Endometrial microvascular endothelial cells (primary cell): ENCODE data around the gene SERPINB6. TPM values are rescaled to one million over a fixed set of nuclear protein-coding genes. Genes with fewer than 3 reads are reported as not detected.
"Not testable (repeated sequence)": the region's sequence is repeated elsewhere in the genome, so short reads cannot be mapped to it uniquely, and the experiment has no call there.

Experiments used
- in situ Hi-C: cut with HindIII; loops from 2 replicates; pipeline ENCODE4 v1.10.0; 2017; ENCODE audit warnings: low sequenced_read_pairs, low pct_unique_long_range_greater_than_20kb; ENCODE audit errors: inconsistent ontology term
- total RNA-seq: library from RNA; depleted of rRNA; stranded (reverse); fragments of >200 nt; gene quantifications from one replicate; pipeline ENCODE4 v1.2.3, GENCODE V29; 2015; ENCODE audit errors: inconsistent ontology term

SERPINB6 gene
- total RNA-seq, 1 donor from 2014 or later: 179 TPM

- in situ Hi-C loops: no loop called here
These were observed 26.8 kb downstream of the SERPINB6 start for GRCh38 chr6:2944405-2945152.

- in situ Hi-C loops: no loop called here
These were observed 27.8 kb downstream of the SERPINB6 start for GRCh38 chr6:2943564-2943955.

- in situ Hi-C loops: no loop called here
These were observed 28.3 kb downstream of the SERPINB6 start for GRCh38 chr6:2942914-2943563.

- in situ Hi-C loops: not testable (repeated sequence)
These were observed 29.3 kb downstream of the SERPINB6 start for GRCh38 chr6:2942116-2942515.

GRCh38 chr6:2940851-2941250 lies 30.5 kb downstream of the SERPINB6 start:
- in situ Hi-C loops: no loop called here

- in situ Hi-C loops: no loop called here
These were observed 31.1 kb downstream of the SERPINB6 start for GRCh38 chr6:2940010-2940850.

- in situ Hi-C loops: no loop called here
These were observed 31.9 kb downstream of the SERPINB6 start for GRCh38 chr6:2939315-2940009.

GRCh38 chr6:2938632-2939083 lies 32.7 kb downstream of the SERPINB6 start:
- in situ Hi-C loops: no loop called here

GRCh38 chr6:2938004-2938631 lies 33.2 kb downstream of the SERPINB6 start:
- in situ Hi-C loops: no loop called here

- in situ Hi-C loops: no loop called here
These were observed 33.8 kb downstream of the SERPINB6 start for GRCh38 chr6:2937627-2938003.

- in situ Hi-C loops: no loop called here
These were observed 35.6 kb downstream of the SERPINB6 start for GRCh38 chr6:2935566-2936291.

GRCh38 chr6:2934057-2934456 lies 37.3 kb downstream of the SERPINB6 start:
- in situ Hi-C loops: no loop called here

GRCh38 chr6:2932911-2933310 lies 38.5 kb downstream of the SERPINB6 start:
- in situ Hi-C loops: not testable (repeated sequence)

GRCh38 chr6:2931970-2932748 lies 39.2 kb downstream of the SERPINB6 start:
- in situ Hi-C loops: no loop called here

- in situ Hi-C loops: no loop called here
These were observed 40.3 kb downstream of the SERPINB6 start for GRCh38 chr6:2931055-2931454.

GRCh38 chr6:2927931-2928330 lies 43.4 kb downstream of the SERPINB6 start:
- in situ Hi-C loops: not testable (repeated sequence)
